ENCODE measurements around the gene SLC29A4. TPM values are rescaled to one million over a fixed set of nuclear protein-coding genes. Genes with fewer than 3 reads are reported as not detected.

The SLC29A4 gene
- total and polyA plus RNA-seq, 8 donors: 2.4 to 8.2 (median 3.9) TPM

GRCh38 chr7:5334671-5335070 lies 51.9 kb downstream of the SLC29A4 start:
- 71 to 82% (median 75%) methylated on average over 8 of the region's 8 CpGs for WGBS, 5 donors
- no peak for TF ChIP-seq EP300 (IDR thresholded peaks at IDR 0.05)
- no peak for TF ChIP-seq POLR2AphosphoS5 (IDR thresholded peaks at IDR 0.05)
- TF ChIP-seq POLR2A (IDR thresholded peaks at IDR 0.05): no peak
- TF ChIP-seq CTCF (IDR thresholded peaks at IDR 0.05): no peak
- DNase-seq: no peak
- peaks cover 0 to 14% (median 8%) of the 10 kb centered on the region in 4 donors for H3K9me3 ChIP-seq
- peaks cover 0 to 25% (median 9%) of the 10 kb centered on the region in 4 donors for H3K4me1 ChIP-seq
- no peak overlapping the region for H3K27ac ChIP-seq
- no peaks in the 10 kb centered on the region for H3K27me3 ChIP-seq
- H3K36me3 ChIP-seq: peaks cover 54 to 98% (median 97%) of the 10 kb centered on the region in 4 donors
- H3K4me3 ChIP-seq: no peak overlapping the region
- intact Hi-C loops (cut with DNase I; ENCODE audit: low total_unique reads): no loop called here

- WGBS, 5 donors: 87 to 92% (median 91%) methylated on average over 11 of the region's 11 CpGs
- TF ChIP-seq CTCF (IDR thresholded peaks at IDR 0.05) (no peak), POLR2AphosphoS5 (IDR thresholded peaks at IDR 0.05) (no peak), POLR2A (IDR thresholded peaks at IDR 0.05) (no peak), EP300 (IDR thresholded peaks at IDR 0.05) (no peak)
- Histone ChIP-seq H3K36me3 (peaks cover 59 to 98% (median 97%) of the 10 kb centered on the region in 4 donors), H3K27me3 (no peaks in the 10 kb centered on the region), H3K4me3 (no peak overlapping the region), H3K27ac (no peak overlapping the region), H3K9me3 (peaks cover 0 to 14% (median 8%) of the 10 kb centered on the region in 4 donors), H3K4me1 (peaks cover 0 to 14% (median 7%) of the 10 kb centered on the region in 4 donors)
- no peak for DNase-seq
- intact Hi-C loops (cut with DNase I; ENCODE audit: low total_unique reads): no loop called here
Observed at GRCh38 chr7:5337047-5337446, 54.3 kb downstream of the SLC29A4 start.

- Histone ChIP-seq H3K36me3 (peaks cover 64 to 98% (median 97%) of the 10 kb centered on the region in 4 donors), H3K27ac (no peak overlapping the region), H3K4me3 (no peak overlapping the region), H3K9me3 (peaks cover 0 to 26% (median 21%) of the 10 kb centered on the region in 4 donors), H3K4me1 (peaks cover 0 to under 1% (median 0%) of the 10 kb centered on the region in 4 donors), H3K27me3 (no peaks in the 10 kb centered on the region)
- TF ChIP-seq EP300 (IDR thresholded peaks at IDR 0.05) (no peak), POLR2A (IDR thresholded peaks at IDR 0.05) (no peak), CTCF (IDR thresholded peaks at IDR 0.05) (no peak)
- DNase-seq: no peak
- intact Hi-C loops (cut with DNase I; ENCODE audit: low total_unique reads): no loop called here
- WGBS, 5 donors: 54 to 75% (median 73%) methylated on average over 2 of the region's 2 CpGs
Observed at GRCh38 chr7:5339955-5340354, 57.2 kb downstream of the SLC29A4 start.

- no peak for DNase-seq
- Histone ChIP-seq H3K9me3 (peaks cover 0 to 15% (median 13%) of the 10 kb centered on the region in 4 donors), H3K4me1 (no peaks in the 10 kb centered on the region), H3K4me3 (no peak overlapping the region), H3K27me3 (no peaks in the 10 kb centered on the region), H3K36me3 (peaks cover 62 to 99% (median 96%) of the 10 kb centered on the region in 4 donors), H3K27ac (no peak overlapping the region)
- TF ChIP-seq CTCF (IDR thresholded peaks at IDR 0.05) (no peak), EP300 (IDR thresholded peaks at IDR 0.05) (no peak), POLR2AphosphoS5 (IDR thresholded peaks at IDR 0.05) (no peak), POLR2A (IDR thresholded peaks at IDR 0.05) (no peak)
- intact Hi-C loops (cut with DNase I; ENCODE audit: low total_unique reads): no loop called here
- 91 to 95% (median 95%) methylated on average over 6 of the region's 6 CpGs for WGBS, 5 donors
Observed at GRCh38 chr7:5342631-5343030, 59.9 kb downstream of the SLC29A4 start.

Measured in stomach (tissue), 9 donors.